ENCODE measurements around the gene MTMR12. TPM values are rescaled to one million over a fixed set of nuclear protein-coding genes. Genes with fewer than 3 reads are reported as not detected.

Gene MTMR12
- total and polyA plus RNA-seq, 2 of the 13 experiments (the other 11 are each of a cell fraction or from before 2014, with no cell fraction given) = 23.4 to 36.6 TPM

GRCh38 chr5:32343058-32343672 is 30.4 kb upstream of the MTMR12 start (continued):
- TF ChIP-seq, protein P1, sequence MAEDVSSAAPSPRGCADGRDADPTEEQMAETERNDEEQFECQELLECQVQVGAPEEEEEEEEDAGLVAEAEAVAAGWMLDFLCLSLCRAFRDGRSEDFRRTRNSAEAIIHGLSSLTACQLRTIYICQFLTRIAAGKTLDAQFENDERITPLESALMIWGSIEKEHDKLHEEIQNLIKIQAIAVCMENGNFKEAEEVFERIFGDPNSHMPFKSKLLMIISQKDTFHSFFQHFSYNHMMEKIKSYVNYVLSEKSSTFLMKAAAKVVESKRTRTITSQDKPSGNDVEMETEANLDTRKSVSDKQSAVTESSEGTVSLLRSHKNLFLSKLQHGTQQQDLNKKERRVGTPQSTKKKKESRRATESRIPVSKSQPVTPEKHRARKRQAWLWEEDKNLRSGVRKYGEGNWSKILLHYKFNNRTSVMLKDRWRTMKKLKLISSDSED (CRISPR knock-in tag; IDR thresholded peaks at IDR 0.05) = no peak
- TF ChIP-seq PHB2 (IDR thresholded peaks at IDR 0.05; ENCODE audit: partially characterized antibody) (no peak), TCF7L2 (IDR thresholded peaks at IDR 0.05; ENCODE audit: low read depth, low read length) (peak; percentile 45; the same call in 1 of the 2 replicates), ZNF550 (CRISPR knock-in tag; IDR thresholded peaks at IDR 0.05; ENCODE audit: borderline replicate concordance) (no peak), MIER2 (CRISPR knock-in tag; IDR thresholded peaks at IDR 0.05) (0 out of 2 replicates have a peak, but pooled peaks have one; percentile 49), LBX2 (CRISPR knock-in tag; IDR thresholded peaks at IDR 0.05; ENCODE audit: borderline replicate concordance) (no peak), SP5 (CRISPR knock-in tag; IDR thresholded peaks at IDR 0.05; ENCODE audit: borderline replicate concordance, low read depth) (no peak), HOMEZ (CRISPR knock-in tag; IDR thresholded peaks at IDR 0.05; ENCODE audit: low read depth) (peak; percentile 69; the same call in 1 of the 2 replicates), POLR2AphosphoS2 (IDR thresholded peaks at IDR 0.05; ENCODE audit: low read depth, low read length) (no peak), PAWR (CRISPR knock-in tag; IDR thresholded peaks at IDR 0.05; ENCODE audit: borderline replicate concordance) (no peak), HNF1A (IDR thresholded peaks at IDR 0.05; ENCODE audit: low read depth) (no peak), HNF1A (CRISPR knock-in tag; IDR thresholded peaks at IDR 0.05; ENCODE audit: borderline replicate concordance) (peak; percentile 13; the same call in 1 of the 2 replicates), ZNF362 (CRISPR knock-in tag; IDR thresholded peaks at IDR 0.05; ENCODE audit: borderline replicate concordance) (peak; percentile 75; the same call in 1 of the 2 replicates), SALL1 (CRISPR knock-in tag; IDR thresholded peaks at IDR 0.05) (peak; percentile 52; the same call in 1 of the 2 replicates)
- TF ChIP-seq, protein P2, sequence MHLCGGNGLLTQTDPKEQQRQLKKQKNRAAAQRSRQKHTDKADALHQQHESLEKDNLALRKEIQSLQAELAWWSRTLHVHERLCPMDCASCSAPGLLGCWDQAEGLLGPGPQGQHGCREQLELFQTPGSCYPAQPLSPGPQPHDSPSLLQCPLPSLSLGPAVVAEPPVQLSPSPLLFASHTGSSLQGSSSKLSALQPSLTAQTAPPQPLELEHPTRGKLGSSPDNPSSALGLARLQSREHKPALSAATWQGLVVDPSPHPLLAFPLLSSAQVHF (CRISPR knock-in tag; IDR thresholded peaks at IDR 0.05) = no peak
- TF ChIP-seq, protein P3, sequence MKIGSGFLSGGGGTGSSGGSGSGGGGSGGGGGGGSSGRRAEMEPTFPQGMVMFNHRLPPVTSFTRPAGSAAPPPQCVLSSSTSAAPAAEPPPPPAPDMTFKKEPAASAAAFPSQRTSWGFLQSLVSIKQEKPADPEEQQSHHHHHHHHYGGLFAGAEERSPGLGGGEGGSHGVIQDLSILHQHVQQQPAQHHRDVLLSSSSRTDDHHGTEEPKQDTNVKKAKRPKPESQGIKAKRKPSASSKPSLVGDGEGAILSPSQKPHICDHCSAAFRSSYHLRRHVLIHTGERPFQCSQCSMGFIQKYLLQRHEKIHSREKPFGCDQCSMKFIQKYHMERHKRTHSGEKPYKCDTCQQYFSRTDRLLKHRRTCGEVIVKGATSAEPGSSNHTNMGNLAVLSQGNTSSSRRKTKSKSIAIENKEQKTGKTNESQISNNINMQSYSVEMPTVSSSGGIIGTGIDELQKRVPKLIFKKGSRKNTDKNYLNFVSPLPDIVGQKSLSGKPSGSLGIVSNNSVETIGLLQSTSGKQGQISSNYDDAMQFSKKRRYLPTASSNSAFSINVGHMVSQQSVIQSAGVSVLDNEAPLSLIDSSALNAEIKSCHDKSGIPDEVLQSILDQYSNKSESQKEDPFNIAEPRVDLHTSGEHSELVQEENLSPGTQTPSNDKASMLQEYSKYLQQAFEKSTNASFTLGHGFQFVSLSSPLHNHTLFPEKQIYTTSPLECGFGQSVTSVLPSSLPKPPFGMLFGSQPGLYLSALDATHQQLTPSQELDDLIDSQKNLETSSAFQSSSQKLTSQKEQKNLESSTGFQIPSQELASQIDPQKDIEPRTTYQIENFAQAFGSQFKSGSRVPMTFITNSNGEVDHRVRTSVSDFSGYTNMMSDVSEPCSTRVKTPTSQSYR (CRISPR knock-in tag; IDR thresholded peaks at IDR 0.05; ENCODE audit: borderline replicate concordance) = peak; percentile 13; the same call in 1 of the 2 replicates

Measured in HepG2 (cell line).